ENCODE results near the gene BBX.
"Not testable (repeated sequence)": the region's sequence is repeated elsewhere in the genome, so short reads cannot be mapped to it uniquely, and the experiment has no call there.

Gene BBX

DNA sequence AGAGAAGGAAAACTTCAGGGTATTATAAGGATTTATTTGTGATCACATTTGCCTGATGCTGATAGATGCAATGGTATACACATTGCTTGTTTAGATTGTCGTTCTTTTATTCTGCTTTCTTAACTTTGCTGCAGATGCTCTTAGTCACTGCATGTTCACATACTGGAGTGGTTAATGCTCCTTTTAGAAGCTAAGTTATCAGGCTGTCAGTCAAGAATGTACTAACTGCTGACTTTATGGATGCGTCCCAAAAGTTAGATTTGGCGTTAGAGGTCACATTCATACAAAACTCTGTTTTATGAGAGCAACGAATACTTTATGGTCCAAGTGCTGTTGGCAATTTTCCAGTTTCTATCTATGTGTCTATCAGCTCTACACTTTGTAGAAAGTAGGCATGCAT, 160.7 kb downstream of the BBX start:
- POLR2A ChIA-PET (ENCODE audit: low non-redundant PET) = no interaction called here
- TF ChIP-seq, protein P1, sequence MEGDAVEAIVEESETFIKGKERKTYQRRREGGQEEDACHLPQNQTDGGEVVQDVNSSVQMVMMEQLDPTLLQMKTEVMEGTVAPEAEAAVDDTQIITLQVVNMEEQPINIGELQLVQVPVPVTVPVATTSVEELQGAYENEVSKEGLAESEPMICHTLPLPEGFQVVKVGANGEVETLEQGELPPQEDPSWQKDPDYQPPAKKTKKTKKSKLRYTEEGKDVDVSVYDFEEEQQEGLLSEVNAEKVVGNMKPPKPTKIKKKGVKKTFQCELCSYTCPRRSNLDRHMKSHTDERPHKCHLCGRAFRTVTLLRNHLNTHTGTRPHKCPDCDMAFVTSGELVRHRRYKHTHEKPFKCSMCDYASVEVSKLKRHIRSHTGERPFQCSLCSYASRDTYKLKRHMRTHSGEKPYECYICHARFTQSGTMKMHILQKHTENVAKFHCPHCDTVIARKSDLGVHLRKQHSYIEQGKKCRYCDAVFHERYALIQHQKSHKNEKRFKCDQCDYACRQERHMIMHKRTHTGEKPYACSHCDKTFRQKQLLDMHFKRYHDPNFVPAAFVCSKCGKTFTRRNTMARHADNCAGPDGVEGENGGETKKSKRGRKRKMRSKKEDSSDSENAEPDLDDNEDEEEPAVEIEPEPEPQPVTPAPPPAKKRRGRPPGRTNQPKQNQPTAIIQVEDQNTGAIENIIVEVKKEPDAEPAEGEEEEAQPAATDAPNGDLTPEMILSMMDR (conservative IDR thresholded peaks at IDR 0.05; ENCODE audit: low read depth) = no peak
- CTCF ChIA-PET = no interaction called here
- no peak overlapping the region for H3K27ac ChIP-seq
- DNase-seq (ENCODE audit: low spot score) = no peak

DNA sequence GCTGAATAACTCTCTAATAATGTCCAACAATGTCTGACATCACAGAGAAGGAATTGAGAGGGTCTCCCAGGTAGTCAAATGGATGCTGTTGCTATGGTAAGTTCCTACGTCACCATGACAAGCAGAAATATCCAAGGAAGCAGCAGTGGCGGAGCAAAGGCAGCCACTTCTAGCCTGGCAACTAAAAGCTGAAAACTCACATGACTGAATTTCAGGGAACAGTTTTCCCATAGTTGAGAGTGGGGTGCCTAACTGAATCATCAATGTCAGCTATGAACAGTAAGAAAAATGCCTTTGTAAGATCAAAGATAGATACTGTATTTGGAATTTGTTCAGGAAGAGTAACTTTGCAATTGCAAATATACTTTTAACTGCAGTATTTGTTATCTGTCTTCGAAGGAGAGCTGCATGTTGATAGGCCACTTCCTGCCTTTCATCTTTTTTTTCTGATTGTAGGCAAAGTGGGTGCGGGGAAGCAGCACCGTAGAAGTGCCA, 161.7 kb downstream of the BBX start:
- TF ChIP-seq, protein P1 (conservative IDR thresholded peaks at IDR 0.05; ENCODE audit: low read depth) = no peak
- no peak for DNase-seq (ENCODE audit: low spot score)
- H3K27ac ChIP-seq = no peak overlapping the region
- CTCF ChIA-PET = no interaction called here
- POLR2A ChIA-PET (ENCODE audit: low non-redundant PET) = no interaction called here

DNA sequence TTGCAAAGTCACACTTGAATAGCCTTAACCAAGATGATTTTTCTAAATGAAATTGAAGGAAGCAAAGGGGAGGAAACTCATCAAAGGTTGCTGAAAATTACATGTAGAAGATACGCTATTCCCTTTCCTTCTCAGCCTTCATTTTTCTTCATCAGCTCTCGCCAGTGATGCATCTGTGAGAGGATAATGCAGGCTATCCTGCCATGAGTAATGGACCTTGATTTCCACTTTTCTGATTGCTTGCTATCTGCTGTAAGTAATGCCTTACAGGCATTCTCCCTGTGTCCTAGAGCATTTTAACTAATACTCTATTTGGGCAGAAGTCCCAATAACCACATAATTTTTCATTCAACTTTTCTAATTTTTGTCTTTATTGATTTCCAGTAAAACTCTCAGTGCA, 162.6 kb downstream of the BBX start:
- TF ChIP-seq, protein P1 (conservative IDR thresholded peaks at IDR 0.05; ENCODE audit: low read depth) = no peak

DNA sequence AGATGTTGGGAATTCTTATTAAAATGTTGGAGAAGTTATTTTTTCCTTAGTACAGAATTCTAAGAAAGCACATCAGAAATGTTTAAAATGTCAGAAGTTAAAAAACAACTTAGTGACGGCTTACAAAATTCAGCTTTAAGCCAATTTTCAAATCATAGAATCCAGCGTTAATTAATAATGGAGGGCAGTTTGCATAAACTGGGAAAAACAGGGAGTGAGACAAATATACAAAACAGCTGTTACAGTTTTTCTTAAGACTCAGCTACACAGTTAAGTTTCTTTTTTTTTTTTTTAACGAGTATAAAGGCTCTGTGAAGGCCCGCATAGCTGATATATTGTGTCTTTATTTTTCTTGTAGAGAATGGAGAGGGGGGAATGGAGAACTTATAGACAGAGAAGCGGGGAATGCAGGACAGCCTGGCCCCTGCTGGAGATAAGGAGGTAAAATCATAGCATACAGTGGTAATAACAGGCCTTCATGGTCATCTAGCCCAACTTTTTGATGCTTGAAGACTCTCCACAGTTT, 164.4 kb downstream of the BBX start:
- ChIA-PET POLR2A (ENCODE audit: low non-redundant PET) (no interaction called here), CTCF (interaction anchor here (0.6 kb wide), 2 partner anchors 78 to 104 kb away, joined by 3 to 4 read pairs; no protein-coding TSS in a partner anchor)
- TF ChIP-seq, protein P1 (conservative IDR thresholded peaks at IDR 0.05; ENCODE audit: low read depth) = no peak
- H3K27ac ChIP-seq = no peak overlapping the region
- DNase-seq (ENCODE audit: low spot score) = no peak

More for the DNA sequence above, 162.6 kb downstream of the BBX start:
- ChIA-PET CTCF (no interaction called here), POLR2A (ENCODE audit: low non-redundant PET) (no interaction called here)
- no peak overlapping the region for H3K27ac ChIP-seq
- no peak for DNase-seq (ENCODE audit: low spot score)

DNA sequence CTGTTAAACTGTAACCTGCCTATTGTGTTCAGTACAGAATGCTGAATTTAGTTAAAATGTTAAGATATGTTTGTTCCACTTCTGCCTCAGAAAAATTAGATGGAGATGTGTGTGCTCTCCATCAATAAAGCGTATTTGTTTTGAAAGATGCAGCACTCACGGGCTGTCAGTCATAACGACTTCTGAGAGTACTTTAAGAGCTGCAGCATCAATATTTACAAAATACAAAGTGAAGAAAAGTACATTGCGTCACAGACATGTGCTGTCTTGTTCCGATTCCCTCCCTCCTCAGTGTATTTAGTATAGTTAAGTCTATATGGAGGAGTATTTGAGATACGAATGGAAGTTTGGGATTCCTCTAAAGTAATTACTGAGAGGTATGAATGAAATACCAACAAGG, 166.6 kb downstream of the BBX start:
- CTCF ChIA-PET = interaction anchor here (0.6 to 3.2 kb wide), 4 partner anchors 12 to 409 kb away, joined by 3 to 12 read pairs (median 4); no protein-coding TSS in a partner anchor

DNA sequence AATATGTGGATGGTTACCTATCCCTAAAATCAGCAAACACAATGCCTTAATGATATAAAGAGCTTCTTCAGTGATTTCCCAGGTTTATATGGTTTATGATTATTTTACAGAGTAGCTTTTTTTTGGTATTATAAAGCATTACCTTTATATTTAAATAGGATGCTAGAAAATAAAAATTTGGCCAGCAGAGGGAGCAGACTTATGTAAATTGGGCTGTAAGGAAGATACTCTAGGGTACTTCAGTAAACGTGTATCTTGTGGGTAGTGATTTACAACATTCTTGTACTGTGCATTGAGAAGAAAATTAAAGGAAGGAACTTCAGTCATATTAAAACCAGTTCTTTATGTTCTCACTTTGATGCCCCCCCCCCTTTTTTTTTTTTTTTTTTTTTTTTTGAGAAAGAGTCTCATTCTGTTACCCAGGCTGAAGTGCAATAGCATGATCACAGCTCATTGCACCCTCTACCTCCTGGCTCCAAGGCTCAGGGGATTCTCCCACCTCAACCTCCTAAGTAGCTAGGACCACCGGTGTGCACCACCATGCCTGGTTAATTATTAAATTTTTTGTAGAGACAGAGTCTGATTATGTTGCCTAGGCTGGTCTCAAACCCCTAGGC, 167.9 kb downstream of the BBX start:
- TF ChIP-seq, protein P1 (conservative IDR thresholded peaks at IDR 0.05; ENCODE audit: low read depth) = peak; percentile 57
- CTCF ChIA-PET = interaction anchor here (0.5 to 3.2 kb wide), 11 partner anchors 8 to 281 kb away, joined by 3 to 12 read pairs (median 4); no protein-coding TSS in a partner anchor
- H3K27ac ChIP-seq = no peak overlapping the region
- POLR2A ChIA-PET (ENCODE audit: low non-redundant PET) = no interaction called here
- peak; percentile 36 for DNase-seq (ENCODE audit: low spot score)

More for the DNA sequence above, 166.6 kb downstream of the BBX start:
- TF ChIP-seq, protein P1 (conservative IDR thresholded peaks at IDR 0.05; ENCODE audit: low read depth) = no peak
- POLR2A ChIA-PET (ENCODE audit: low non-redundant PET) = no interaction called here
- DNase-seq (ENCODE audit: low spot score) = peak; percentile 59
- H3K27ac ChIP-seq = no peak overlapping the region

DNA sequence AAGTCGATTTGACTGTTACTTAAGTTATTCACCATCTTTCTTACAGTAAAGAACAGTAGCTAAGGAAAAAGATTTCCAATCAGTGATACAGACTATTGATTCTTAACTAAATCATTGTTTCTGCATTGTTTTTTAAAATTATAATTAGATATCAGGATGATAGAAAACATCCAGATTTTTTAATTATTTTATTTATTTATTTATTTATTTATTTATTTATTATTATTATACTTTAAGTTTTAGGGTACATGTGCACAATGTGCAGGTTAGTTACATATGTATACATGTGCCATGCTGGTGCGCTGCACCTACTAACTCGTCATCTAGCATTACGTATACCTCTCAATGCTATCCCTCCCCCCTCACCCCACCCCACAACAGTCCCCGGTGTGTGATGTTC, 169.2 kb downstream of the BBX start:
- H3K27ac ChIP-seq; POLR2A ChIA-PET (ENCODE audit: low non-redundant PET); CTCF ChIA-PET; DNase-seq (ENCODE audit: low spot score): not testable (repeated sequence)

DNA sequence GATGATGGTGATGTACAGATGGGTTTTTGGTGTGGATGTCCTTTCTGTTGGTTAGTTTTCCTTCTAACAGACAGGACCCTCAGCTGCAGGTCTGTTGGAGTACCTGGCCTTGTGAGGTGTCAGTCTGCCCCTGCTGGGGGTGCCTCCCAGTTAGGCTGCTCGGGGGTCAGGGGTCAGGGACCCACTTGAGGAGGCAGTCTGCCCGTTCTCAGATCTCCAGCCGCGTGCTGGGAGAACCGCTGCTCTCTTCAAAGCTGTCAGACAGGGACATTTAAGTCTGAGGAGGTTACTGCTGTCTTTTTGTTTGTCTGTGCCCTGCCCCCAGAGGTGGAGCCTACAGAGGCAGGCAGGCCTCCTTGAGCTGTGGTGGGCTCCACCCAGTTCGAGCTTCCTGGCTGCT, 174.6 kb downstream of the BBX start:
- 0 out of 2 replicates have a peak overlapping the region, but pooled peaks have one; percentile 33 for H3K27ac ChIP-seq
- DNase-seq (ENCODE audit: low spot score); POLR2A ChIA-PET (ENCODE audit: low non-redundant PET); CTCF ChIA-PET: not testable (repeated sequence)

DNA sequence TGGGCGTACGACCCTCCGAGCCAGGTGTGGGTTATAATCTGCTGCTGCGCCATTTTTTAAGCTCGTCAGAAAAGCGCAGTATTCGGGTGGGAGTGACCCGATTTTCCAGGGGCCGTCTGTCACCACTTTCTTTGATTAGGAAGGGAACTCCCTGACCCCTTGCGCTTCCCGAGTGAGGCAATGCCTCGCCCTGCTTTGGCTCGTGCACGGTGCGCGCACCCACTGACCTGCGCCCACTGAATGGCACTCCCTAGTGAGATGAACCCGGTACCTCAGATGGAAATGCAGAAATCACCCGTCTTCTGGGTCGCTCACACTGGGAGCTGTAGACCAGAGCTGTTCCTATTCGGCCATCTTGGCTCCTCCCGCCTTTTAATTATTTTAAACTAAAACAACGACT, 175.1 kb downstream of the BBX start:
- POLR2A ChIA-PET (ENCODE audit: low non-redundant PET) = not testable (repeated sequence)
- H3K27ac ChIP-seq = peak overlapping the region; percentile 33

More for the DNA sequence above, 175.1 kb downstream of the BBX start:
- DNase-seq (ENCODE audit: low spot score) = not testable (repeated sequence)
- CTCF ChIA-PET = interaction anchor here (0.7 kb wide), 1 partner anchor 117 kb away, joined by 3 read pairs; no protein-coding TSS in a partner anchor

Data from RWPE1 (cell line).